Natural killer cell (primary cell): Measurements from ENCODE around the gene BRCA2. TPM values are rescaled to one million over a fixed set of nuclear protein-coding genes. Genes with fewer than 3 reads are reported as not detected.

Experiments
- ATAC-seq, 3 donors: fragments of 150-1000 bp in 2 of 3; fragments of 200-7000 bp in 1 of 3; cut with Tn5 transposase; 1 replicate in 1 of 3; 2 replicates in 2 of 3; pipeline ENCODE4 v1.10.0; 2021; ENCODE audit warnings: mild to moderate bottlenecking in 2 of 3, moderate library complexity in 2 of 3
- DNase-seq, 2 donors: peaks; one replicate each; pipeline versions ENCODE4 v3.0.0 to v3.0.0-alpha.2; 2013 to 2021; ENCODE audit warnings: mixed read lengths in 1 of 2
- H3K27ac ChIP-seq: one replicate; pipeline ENCODE4 v1.5.1; 2013; ENCODE audit warnings: mild to moderate bottlenecking, low read length
- H3K27me3 ChIP-seq: one replicate; pipeline ENCODE4 v1.6.1; 2013; ENCODE audit warnings: low read length; ENCODE audit not compliant: control insufficient read depth, insufficient read depth
- H3K36me3 ChIP-seq: one replicate; pipeline ENCODE4 v1.6.1; 2013; ENCODE audit warnings: low read length; ENCODE audit not compliant: control insufficient read depth, insufficient read depth
- H3K4me1 ChIP-seq: one replicate; pipeline ENCODE4 v1.6.1; 2013; ENCODE audit warnings: low read length; ENCODE audit not compliant: control insufficient read depth, insufficient read depth
- H3K4me3 ChIP-seq: one replicate; pipeline ENCODE4 v1.5.1; 2013; ENCODE audit warnings: low read length
- H3K9me3 ChIP-seq: one replicate; pipeline ENCODE4 v1.6.1; 2013; ENCODE audit warnings: low read length; ENCODE audit not compliant: control insufficient read depth, insufficient read depth
- H3K27ac Mint-ChIP-seq, 2 donors: one replicate each; pipeline ENCODE4 v1.8.0; 2022; ENCODE audit warnings: mild to moderate bottlenecking in 2 of 2, mixed read lengths in 2 of 2, moderate library complexity in 1 of 2
- H3K27me3 Mint-ChIP-seq, 2 donors: one replicate each; pipeline ENCODE4 v1.8.0; 2022; ENCODE audit warnings: low read depth in 2 of 2, mixed read lengths in 2 of 2
- H3K36me3 Mint-ChIP-seq: one replicate; pipeline ENCODE4 v1.8.0; 2022; ENCODE audit warnings: mixed read lengths
- H3K4me1 Mint-ChIP-seq, 2 donors: one replicate each; pipeline ENCODE4 v1.8.0; 2022; ENCODE audit warnings: mixed read lengths in 2 of 2
- H3K4me3 Mint-ChIP-seq: one replicate; pipeline ENCODE4 v1.8.0; 2022; ENCODE audit warnings: mild to moderate bottlenecking, moderate library complexity, mixed read lengths
- H3K9me3 Mint-ChIP-seq, 2 donors: one replicate each; pipeline ENCODE4 v1.8.0; 2022; ENCODE audit warnings: mixed read lengths in 2 of 2
- WGBS: methylation state at CpG from one replicate; pipeline ENCODE4 v1.1.7; 2013; ENCODE audit warnings: missing lambda C conversion rate; ENCODE audit not compliant: insufficient coverage; 5-methylcytosine and 5-hydroxymethylcytosine counted together
- intact Hi-C: fragments of 100-400 bp; cut with micrococcal nuclease; formaldehyde crosslinking; loops from one replicate; pipeline ENCODE4 v1.14.2; 2022
- total RNA-seq, 4 donors: library from RNA; stranded (reverse); fragments of 120-200 nt in 1 of 4; gene quantifications; one replicate each; pipeline versions ENCODE4 v1.2.3 to v1.2.4, GENCODE V29; 2013 to 2022
- TF ChIP-seq, protein P1 (sequence below): fragments of 200-600 bp; IDR thresholded peaks from one replicate; pipeline ENCODE4 v1.8.0; 2022; ENCODE audit warnings: antibody characterized with exemption

The BRCA2 gene
- total RNA-seq, 3 donors from 2014 or later (not counting 1 experiment from before 2014, with no cell fraction given) = 3.6 to 4.3 (median 3.6) TPM

DNA sequence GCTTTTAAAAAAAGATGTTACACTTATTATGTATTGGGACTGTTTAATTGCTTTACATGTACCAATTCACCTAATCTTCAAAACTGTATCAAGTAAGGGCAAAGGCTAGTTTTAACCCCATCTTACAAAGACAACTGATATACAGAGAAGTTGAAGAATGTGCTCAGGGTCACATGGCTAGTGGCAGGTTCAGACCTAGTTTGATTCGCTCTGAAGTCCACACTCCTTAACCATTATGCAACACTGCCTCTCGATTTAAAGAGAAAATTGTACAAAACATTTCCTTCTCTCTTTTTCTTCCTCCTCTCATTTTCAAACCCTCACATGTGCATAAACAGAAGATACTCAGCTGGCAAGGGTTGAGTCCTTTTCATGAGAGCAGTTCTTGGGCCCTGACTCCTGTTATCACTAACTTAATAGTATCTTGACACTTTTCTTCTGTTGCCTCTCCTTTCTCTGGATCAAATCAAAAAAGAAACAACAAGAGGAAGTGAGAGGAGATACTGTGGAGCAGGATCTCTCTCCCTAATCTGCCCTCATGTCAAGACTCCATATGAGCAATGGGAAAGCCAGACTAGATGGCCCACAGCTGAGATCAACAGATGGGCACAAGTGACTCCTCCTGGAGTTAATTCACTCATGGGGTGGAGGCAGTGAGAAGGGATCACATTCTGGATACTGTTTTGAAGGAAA is 131.6 kb downstream of the BRCA2 start:
- no peaks in the 10 kb centered on the region for H3K36me3 ChIP-seq
- no peak for DNase-seq
- TF ChIP-seq, protein P1, sequence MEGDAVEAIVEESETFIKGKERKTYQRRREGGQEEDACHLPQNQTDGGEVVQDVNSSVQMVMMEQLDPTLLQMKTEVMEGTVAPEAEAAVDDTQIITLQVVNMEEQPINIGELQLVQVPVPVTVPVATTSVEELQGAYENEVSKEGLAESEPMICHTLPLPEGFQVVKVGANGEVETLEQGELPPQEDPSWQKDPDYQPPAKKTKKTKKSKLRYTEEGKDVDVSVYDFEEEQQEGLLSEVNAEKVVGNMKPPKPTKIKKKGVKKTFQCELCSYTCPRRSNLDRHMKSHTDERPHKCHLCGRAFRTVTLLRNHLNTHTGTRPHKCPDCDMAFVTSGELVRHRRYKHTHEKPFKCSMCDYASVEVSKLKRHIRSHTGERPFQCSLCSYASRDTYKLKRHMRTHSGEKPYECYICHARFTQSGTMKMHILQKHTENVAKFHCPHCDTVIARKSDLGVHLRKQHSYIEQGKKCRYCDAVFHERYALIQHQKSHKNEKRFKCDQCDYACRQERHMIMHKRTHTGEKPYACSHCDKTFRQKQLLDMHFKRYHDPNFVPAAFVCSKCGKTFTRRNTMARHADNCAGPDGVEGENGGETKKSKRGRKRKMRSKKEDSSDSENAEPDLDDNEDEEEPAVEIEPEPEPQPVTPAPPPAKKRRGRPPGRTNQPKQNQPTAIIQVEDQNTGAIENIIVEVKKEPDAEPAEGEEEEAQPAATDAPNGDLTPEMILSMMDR = no peak
- H3K4me1 ChIP-seq = no peaks in the 10 kb centered on the region
- H3K27me3 ChIP-seq = no peaks in the 10 kb centered on the region
- H3K4me3 Mint-ChIP-seq = no peak overlapping the region
- H3K4me3 ChIP-seq = no peak overlapping the region
- no peak overlapping the region for H3K27ac Mint-ChIP-seq
- intact Hi-C loops = loop anchor here (10.0 kb wide), 1 partner anchor 182 kb away; no protein-coding TSS in a partner anchor
- H3K9me3 Mint-ChIP-seq = peaks cover 0 to 3% of the 10 kb centered on the region in 2 donors
- H3K27me3 Mint-ChIP-seq = no peaks in the 10 kb centered on the region
- WGBS = 67% methylated on average over 2 of the region's 2 CpGs
- no peak overlapping the region for H3K27ac ChIP-seq
- H3K4me1 Mint-ChIP-seq = peaks cover 0 to 5% of the 10 kb centered on the region in 2 donors
- no peaks in the 10 kb centered on the region for H3K9me3 ChIP-seq
- H3K36me3 Mint-ChIP-seq = no peaks in the 10 kb centered on the region
- ATAC-seq = no peak

DNA sequence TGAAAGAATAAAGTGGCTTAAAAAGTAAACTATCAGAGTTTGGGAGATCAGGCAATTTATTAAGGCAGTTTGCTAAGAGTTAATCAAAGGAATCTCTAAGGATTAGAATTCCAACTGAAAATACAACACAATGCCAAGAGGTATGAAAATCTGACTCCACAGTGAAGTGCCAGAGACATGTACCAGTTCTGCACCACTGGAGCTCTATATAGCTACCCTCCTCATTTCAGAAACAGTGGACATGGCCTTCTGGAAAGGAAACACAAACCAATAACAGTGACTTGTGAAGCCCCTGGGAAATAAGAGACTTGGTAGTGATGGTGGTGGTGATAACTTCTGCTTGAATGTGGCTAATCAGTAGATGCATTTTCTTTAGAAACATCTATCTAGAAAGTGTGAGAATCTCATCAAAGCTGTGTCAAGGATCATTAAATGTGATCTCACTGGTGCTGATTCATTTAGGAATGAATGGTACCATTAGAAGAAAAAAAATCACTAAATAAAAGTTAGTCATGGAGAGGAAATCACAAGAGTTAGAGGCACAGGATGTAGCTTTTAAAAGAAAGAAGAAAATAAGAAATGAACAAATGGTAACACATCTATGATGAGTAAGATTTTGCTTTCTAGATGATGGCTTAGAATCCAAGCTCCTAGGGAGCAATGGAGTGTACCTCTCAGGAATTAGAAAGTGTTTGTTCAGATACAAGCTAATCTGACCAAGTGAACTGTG is 132.8 kb downstream of the BRCA2 start:
- Mint-ChIP-seq H3K9me3 (peaks cover 0 to 3% of the 10 kb centered on the region in 2 donors), H3K27me3 (no peaks in the 10 kb centered on the region), H3K4me3 (no peak overlapping the region), H3K4me1 (peaks cover 0 to 2% of the 10 kb centered on the region in 2 donors), H3K36me3 (no peaks in the 10 kb centered on the region), H3K27ac (no peak overlapping the region)
- DNase-seq = no peak
- Histone ChIP-seq H3K27me3 (no peaks in the 10 kb centered on the region), H3K36me3 (no peaks in the 10 kb centered on the region), H3K9me3 (no peaks in the 10 kb centered on the region), H3K4me1 (no peaks in the 10 kb centered on the region), H3K4me3 (no peak overlapping the region), H3K27ac (no peak overlapping the region)
- intact Hi-C loops = loop anchor here (10.0 kb wide), 1 partner anchor 183 kb away; no protein-coding TSS in a partner anchor
- ATAC-seq = no peak
- TF ChIP-seq, protein P1 = no peak

DNA sequence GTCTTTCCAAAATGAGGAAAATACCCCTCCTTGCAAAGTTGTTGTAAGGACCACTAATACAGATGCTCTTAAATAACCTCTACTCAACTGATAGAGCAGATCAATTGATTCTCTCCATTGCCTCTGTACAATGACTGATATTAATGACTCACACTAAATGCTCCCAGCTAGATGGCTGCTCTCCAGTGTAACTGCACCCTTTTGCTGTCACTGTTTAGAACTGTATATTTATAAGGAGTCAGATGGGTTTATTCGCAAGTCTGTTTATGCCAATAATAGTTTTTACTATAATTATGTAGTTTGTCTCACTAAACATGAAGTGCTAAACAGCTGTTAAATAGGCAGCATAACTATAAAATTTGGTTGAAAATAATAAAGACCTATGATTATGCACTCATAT is 133.7 kb downstream of the BRCA2 start:
- Histone ChIP-seq H3K27ac (no peak overlapping the region), H3K4me1 (no peaks in the 10 kb centered on the region), H3K36me3 (no peaks in the 10 kb centered on the region), H3K27me3 (no peaks in the 10 kb centered on the region), H3K4me3 (no peak overlapping the region), H3K9me3 (no peaks in the 10 kb centered on the region)
- no peak overlapping the region for H3K4me3 Mint-ChIP-seq
- TF ChIP-seq, protein P1 = no peak
- no peak for ATAC-seq
- peaks cover 0 to 3% of the 10 kb centered on the region in 2 donors for H3K4me1 Mint-ChIP-seq
- H3K27me3 Mint-ChIP-seq = no peaks in the 10 kb centered on the region
- no peaks in the 10 kb centered on the region for H3K36me3 Mint-ChIP-seq
- intact Hi-C loops = loop anchor here (10.0 kb wide), 1 partner anchor 184 kb away; no protein-coding TSS in a partner anchor
- no peak for DNase-seq
- H3K27ac Mint-ChIP-seq = no peak overlapping the region
- WGBS = no CpG with 5 or more reads among the region's 1 CpG
- H3K9me3 Mint-ChIP-seq = peaks cover 0 to 3% of the 10 kb centered on the region in 2 donors

Other genes with a start within 250 kb of the BRCA2 start
- under 1 TPM in 1 of 3 donors, not detected in 2; 0.23 TPM for gene ZAR1L, start 145 bp upstream of the BRCA2 start, total RNA-seq
- 10 to 100 TPM; 52.1 to 82.9 (median 75.4) TPM for gene N4BP2L1, start 112.6 kb downstream of the BRCA2 start, total RNA-seq
- 100 to 1,000 TPM; 195 to 247 (median 221) TPM for gene N4BP2L2, start 223.3 kb downstream of the BRCA2 start, total RNA-seq